Esophagus squamous epithelium (tissue), 4 donors: Measurements from ENCODE around the gene NDUFS3.

Experiments
- CTCF ChIP-seq, 6 experiments: fragments of 450-650 bp in 4 of 6; fragments of 200-600 bp in 2 of 6; sonication (generic) in 2 of 6; IDR thresholded peaks; one replicate each; pipeline ENCODE4 v1.5.1; 2016 to 2019; ENCODE audit warnings: antibody characterized with exemption in 6 of 6, mild to moderate bottlenecking in 4 of 6, moderate library complexity in 4 of 6
- POLR2A ChIP-seq, 4 donors: fragments of 450-650 bp; IDR thresholded peaks; one replicate each; pipeline ENCODE4 v1.6.1; 2017; ENCODE audit warnings: antibody characterized with exemption in 4 of 4, mild to moderate bottlenecking in 4 of 4, moderate library complexity in 3 of 4

DNA sequence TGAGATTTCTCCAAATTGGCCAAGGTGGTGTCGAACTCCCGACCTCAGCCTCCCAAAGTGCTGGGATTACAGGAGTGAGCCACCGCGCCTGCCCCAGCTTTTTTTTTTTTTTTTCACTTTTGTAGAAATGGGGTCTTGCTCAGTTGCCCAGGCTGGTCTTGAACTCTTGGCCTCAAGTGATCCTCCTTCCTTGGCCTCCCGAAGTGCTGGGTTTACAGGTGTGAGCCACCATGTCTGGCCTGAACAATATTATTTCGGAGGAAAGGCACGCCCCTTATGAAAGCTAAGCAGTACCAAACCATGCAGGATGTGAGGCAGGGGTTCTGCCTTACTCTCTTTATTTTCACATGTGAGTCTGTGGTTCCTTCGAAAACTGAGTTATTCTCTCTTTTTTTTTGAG, 47.4 kb downstream of the NDUFS3 start:
- TF ChIP-seq POLR2A (IDR thresholded peaks at IDR 0.05) = no peak
- no peak for TF ChIP-seq CTCF (IDR thresholded peaks at IDR 0.05)
